ENCODE results near the gene DISP3.

The DISP3 gene

GRCh38 chr1:11462224-11462923 is 16.6 kb upstream of the DISP3 start:
- no peak for DNase-seq

- no peak for DNase-seq
Observed at GRCh38 chr1:11463177-11463576, 15.8 kb upstream of the DISP3 start.

- no peak for DNase-seq
Observed at GRCh38 chr1:11465307-11465706, 13.6 kb upstream of the DISP3 start.

- no peak for DNase-seq
Observed at GRCh38 chr1:11466416-11466815, 12.5 kb upstream of the DISP3 start.

- DNase-seq = no peak
Observed at GRCh38 chr1:11468878-11469277, 10.1 kb upstream of the DISP3 start.

GRCh38 chr1:11470912-11471311 is 8.0 kb upstream of the DISP3 start:
- no peak for DNase-seq

- no peak for DNase-seq
Observed at GRCh38 chr1:11471473-11471872, 7.5 kb upstream of the DISP3 start.

- no peak for DNase-seq
Observed at GRCh38 chr1:11472284-11472683, 6.7 kb upstream of the DISP3 start.

- no peak for DNase-seq
Observed at GRCh38 chr1:11472741-11473140, 6.2 kb upstream of the DISP3 start.

- DNase-seq = no peak
Observed at GRCh38 chr1:11473491-11474034, 5.4 kb upstream of the DISP3 start.

- DNase-seq = no peak
Observed at GRCh38 chr1:11474826-11475225, 4.1 kb upstream of the DISP3 start.

- no peak for DNase-seq
Observed at GRCh38 chr1:11475748-11476147, 3.2 kb upstream of the DISP3 start.

- DNase-seq = no peak
Observed at GRCh38 chr1:11479375-11479979, 522 bp downstream of the DISP3 start.

- DNase-seq = no peak
Observed at GRCh38 chr1:11481019-11481418, 2.1 kb downstream of the DISP3 start.

- DNase-seq = no peak
Observed at GRCh38 chr1:11482198-11482597, 3.2 kb downstream of the DISP3 start.

- DNase-seq = no peak
Observed at GRCh38 chr1:11482701-11483479, 3.9 kb downstream of the DISP3 start.

- DNase-seq = no peak
Observed at GRCh38 chr1:11483581-11484320, 4.8 kb downstream of the DISP3 start.

- no peak for DNase-seq
Observed at GRCh38 chr1:11484321-11484655, 5.3 kb downstream of the DISP3 start.

- no peak for DNase-seq
Observed at GRCh38 chr1:11485191-11485590, 6.2 kb downstream of the DISP3 start.

- no peak for DNase-seq
Observed at GRCh38 chr1:11486231-11487009, 7.5 kb downstream of the DISP3 start.

GRCh38 chr1:11487196-11487751 is 8.3 kb downstream of the DISP3 start:
- DNase-seq = no peak

- no peak for DNase-seq
Observed at GRCh38 chr1:11488201-11488770, 9.3 kb downstream of the DISP3 start.

All from NCI-H2227 treated with DMSO at 0.1 percent for 48 hours (cell line).